OCI-LY1 (cell line): ENCODE results near the gene PCDHGB5.
"Not testable (repeated sequence)": the region's sequence is repeated elsewhere in the genome, so short reads cannot be mapped to it uniquely, and the experiment has no call there.

Experiments
- CTCF ChIP-seq: fragments of 200-600 bp; sonication (generic), shearing (Covaris generic); IDR thresholded peaks from 2 replicates; pipeline ENCODE4 v1.5.1; 2017; ENCODE audit warnings: mild to moderate bottlenecking, antibody characterized with exemption, low read length, moderate library complexity, mixed read lengths
- EZH2 ChIP-seq: fragments of 200-600 bp; sonication (generic), shearing (Covaris generic); IDR thresholded peaks from 2 replicates; pipeline ENCODE4 v1.8.0; 2017; ENCODE audit warnings: borderline replicate concordance, mixed run types, mild to moderate bottlenecking, antibody characterized with exemption, low read length, moderate library complexity, mixed read lengths

- not testable (repeated sequence) for TF ChIP-seq EZH2, CTCF
These were observed at the start of gene PCDHGB5 for GRCh38 chr5:141397756-141398551.
